Measurements from ENCODE around the gene CSTF2T.

The CSTF2T gene

GRCh38 chr10:51699475-51700227, at the start of gene CSTF2T:
Gene CSTF2T, minus strand, starts transcription at chr10:51699595. Its CDS starts 46 bp downstream, at chr10:51699549.
- DNase-seq = peak; percentile 73

- DNase-seq = no peak
These were observed 49.6 kb upstream of the CSTF2T start for GRCh38 chr10:51748959-51749358.

- DNase-seq = no peak
These were observed 47.8 kb upstream of the CSTF2T start for GRCh38 chr10:51747216-51747615.

- DNase-seq = no peak
These were observed 46.0 kb upstream of the CSTF2T start for GRCh38 chr10:51745397-51745796.

- DNase-seq = no peak
These were observed 45.0 kb upstream of the CSTF2T start for GRCh38 chr10:51744235-51745000.

GRCh38 chr10:51743146-51743545, 43.8 kb upstream of the CSTF2T start:
- DNase-seq = no peak

- no peak for DNase-seq
These were observed 33.7 kb upstream of the CSTF2T start for GRCh38 chr10:51733057-51733456.

GRCh38 chr10:51729822-51730555, 30.6 kb upstream of the CSTF2T start:
- no peak for DNase-seq

- DNase-seq = no peak
These were observed 24.6 kb upstream of the CSTF2T start for GRCh38 chr10:51724038-51724437.

- no peak for DNase-seq
These were observed 19.5 kb upstream of the CSTF2T start for GRCh38 chr10:51718804-51719291.

- no peak for DNase-seq
These were observed 17.6 kb upstream of the CSTF2T start for GRCh38 chr10:51716981-51717380.

- no peak for DNase-seq
These were observed 12.1 kb upstream of the CSTF2T start for GRCh38 chr10:51711519-51711891.

GRCh38 chr10:51709324-51709972, 10.1 kb upstream of the CSTF2T start:
- DNase-seq = no peak

- DNase-seq = no peak
These were observed 9.2 kb upstream of the CSTF2T start for GRCh38 chr10:51708609-51709008.

GRCh38 chr10:51707821-51708424, 8.5 kb upstream of the CSTF2T start:
- no peak for DNase-seq

GRCh38 chr10:51707392-51707791, 8.0 kb upstream of the CSTF2T start:
- DNase-seq = no peak

- no peak for DNase-seq
These were observed 6.8 kb upstream of the CSTF2T start for GRCh38 chr10:51706225-51706624.

GRCh38 chr10:51705774-51706173, 6.4 kb upstream of the CSTF2T start:
- no peak for DNase-seq

- peak; percentile 3 for DNase-seq
These were observed 928 bp upstream of the CSTF2T start for GRCh38 chr10:51700228-51700817.

GRCh38 chr10:51699145-51699474, 285 bp downstream of the CSTF2T start:
- DNase-seq = no peak

- DNase-seq = no peak
These were observed 827 bp downstream of the CSTF2T start for GRCh38 chr10:51698473-51699063.

- DNase-seq = no peak
These were observed 3.1 kb downstream of the CSTF2T start for GRCh38 chr10:51696251-51696650.
